GM21528 (cell line): ENCODE measurements around the gene RNF41.

ENCODE experiments used
- ATAC-seq: cut with Tn5 transposase; IDR thresholded peaks from one replicate; pipeline ENCODE4 v1.9.1; 2021; ENCODE audit warnings: mild to moderate bottlenecking, moderate library complexity; ENCODE audit not compliant: unreplicated experiment, low FRiP score

RNF41 gene

GRCh38 chr12:56247923-56248322, 26.2 kb upstream of the RNF41 start:
- ATAC-seq, result no peak

GRCh38 chr12:56244494-56244893, 22.8 kb upstream of the RNF41 start:
- ATAC-seq, result no peak

DNA sequence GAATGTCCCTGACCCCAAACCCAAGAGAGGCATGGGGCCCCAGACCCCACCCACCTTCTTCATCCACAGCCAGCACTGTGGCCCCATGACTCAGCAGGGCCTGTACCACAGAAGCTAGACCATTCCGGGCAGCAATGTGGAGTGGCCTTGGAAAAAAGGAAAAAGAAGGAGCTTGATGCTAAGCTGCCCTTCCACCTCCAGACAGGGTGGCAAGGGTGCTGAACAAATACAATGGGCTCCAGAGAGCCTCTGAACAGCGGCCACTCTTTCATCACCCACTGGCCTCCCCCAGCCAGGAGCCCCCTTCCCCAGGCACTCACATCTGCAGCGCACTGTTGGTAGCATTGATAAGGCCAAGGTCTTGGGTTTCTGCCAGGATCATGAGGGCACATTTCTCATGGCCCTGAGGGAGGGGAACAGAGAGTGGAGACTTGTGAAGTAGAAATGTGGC, 22.0 kb upstream of the RNF41 start:
- no peak for ATAC-seq

DNA sequence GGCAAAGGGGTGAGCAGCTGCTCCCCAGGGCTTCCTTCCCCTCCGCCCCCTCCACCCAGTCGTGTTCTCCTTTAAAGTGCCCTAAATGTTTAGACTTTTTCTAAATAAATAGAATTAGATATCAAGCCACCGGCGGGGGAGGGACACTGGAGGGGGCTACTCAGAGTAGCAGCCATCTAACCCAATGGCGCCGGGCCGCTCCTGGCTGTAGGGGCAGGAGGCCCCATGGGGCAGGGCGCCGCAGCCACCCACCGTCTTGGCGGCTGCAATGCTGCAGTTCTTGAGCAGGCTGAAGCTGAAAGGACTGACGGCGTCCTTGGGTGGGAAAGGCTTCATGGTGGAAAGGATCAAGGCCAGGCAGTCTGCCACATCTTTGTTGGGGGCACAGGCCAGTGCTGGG, 21.3 kb upstream of the RNF41 start:
- ATAC-seq, result no peak

DNA sequence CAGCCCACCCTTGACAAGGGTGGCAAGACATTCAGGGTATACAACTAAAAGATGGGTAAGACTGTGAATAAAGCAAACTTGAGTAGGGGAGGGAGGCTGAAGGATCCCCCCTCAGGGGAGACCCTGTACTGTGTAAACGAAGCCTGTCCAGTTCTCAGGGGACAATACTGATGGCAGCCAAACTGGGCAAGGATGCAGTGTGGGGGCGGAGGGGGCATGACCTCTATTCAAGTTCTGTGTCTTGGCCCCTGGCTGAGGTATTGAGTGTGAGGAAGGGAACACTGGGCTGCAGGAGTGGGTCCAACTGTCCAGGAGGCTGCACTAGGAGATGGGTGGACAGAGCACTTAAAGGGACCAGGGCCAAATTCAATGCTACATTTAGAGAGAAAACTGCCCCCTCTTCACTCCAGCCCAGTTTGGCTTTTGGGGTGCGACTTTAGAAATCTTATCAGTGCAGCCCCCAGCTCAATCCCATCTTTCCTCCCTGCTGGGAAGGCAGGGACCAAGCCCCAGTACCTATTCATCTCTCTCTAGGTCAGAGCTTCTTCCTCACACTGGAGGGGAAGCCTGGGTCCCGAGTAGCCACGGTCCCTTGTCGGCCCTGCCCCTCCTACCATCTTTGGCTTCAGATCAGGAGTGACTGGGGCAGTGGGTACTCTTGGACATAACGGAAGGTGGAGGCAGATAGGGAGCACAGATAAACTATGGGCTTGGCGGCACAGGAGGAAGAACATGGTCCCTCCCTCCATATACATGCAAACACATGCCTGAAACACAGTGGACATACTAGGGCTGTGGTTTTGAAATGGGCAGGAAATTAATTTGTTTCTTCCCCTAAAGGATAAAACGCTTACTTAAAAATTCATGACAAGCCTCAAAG, 19.9 kb upstream of the RNF41 start:
- no peak for ATAC-seq

DNA sequence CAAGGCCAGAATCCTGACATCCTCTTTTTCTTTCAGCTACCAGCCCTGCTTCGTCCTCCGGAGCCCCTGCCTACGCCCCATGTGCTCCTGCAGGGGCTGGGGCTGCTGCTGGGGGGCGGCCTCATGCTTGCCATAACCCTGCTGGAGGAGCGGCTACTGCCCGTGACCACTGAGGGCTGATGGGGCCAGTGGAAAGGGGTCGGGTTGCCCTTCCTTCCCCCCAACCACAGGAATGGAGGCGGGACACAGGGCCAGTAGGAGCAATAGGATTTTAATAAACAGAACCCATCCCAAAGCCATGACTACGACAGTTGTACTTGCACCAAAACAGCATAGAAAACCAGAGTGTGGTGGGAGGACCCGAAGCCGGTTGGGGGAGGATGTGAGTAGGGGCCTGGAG, 15.8 kb upstream of the RNF41 start:
- no peak for ATAC-seq

- no peak for ATAC-seq
Observed at GRCh38 chr12:56236985-56237384, 15.3 kb upstream of the RNF41 start.

DNA sequence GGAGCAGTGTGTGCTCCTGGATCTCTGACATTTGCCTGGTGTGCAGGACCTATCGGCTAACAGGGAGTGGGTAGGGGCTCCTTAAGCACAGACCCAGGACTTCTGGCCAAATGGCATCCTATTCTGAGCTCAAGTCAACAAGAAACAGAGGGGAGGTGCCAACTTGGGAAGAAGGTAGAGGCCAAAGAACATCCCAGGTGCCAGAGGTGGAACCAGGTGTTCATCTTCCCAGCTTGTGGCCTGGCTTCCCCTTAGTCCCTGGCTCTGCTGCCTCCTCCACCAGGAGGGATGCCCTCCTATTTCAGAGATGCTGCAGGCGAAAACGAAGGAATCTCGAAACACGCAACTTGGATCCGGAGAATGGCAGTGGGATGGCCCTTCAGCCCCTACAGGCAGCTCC, 14.4 kb upstream of the RNF41 start:
- no peak for ATAC-seq

- no peak for ATAC-seq
Observed at GRCh38 chr12:56234746-56235436, 13.2 kb upstream of the RNF41 start.

GRCh38 chr12:56231184-56231582, 9.5 kb upstream of the RNF41 start:
- no peak for ATAC-seq

DNA sequence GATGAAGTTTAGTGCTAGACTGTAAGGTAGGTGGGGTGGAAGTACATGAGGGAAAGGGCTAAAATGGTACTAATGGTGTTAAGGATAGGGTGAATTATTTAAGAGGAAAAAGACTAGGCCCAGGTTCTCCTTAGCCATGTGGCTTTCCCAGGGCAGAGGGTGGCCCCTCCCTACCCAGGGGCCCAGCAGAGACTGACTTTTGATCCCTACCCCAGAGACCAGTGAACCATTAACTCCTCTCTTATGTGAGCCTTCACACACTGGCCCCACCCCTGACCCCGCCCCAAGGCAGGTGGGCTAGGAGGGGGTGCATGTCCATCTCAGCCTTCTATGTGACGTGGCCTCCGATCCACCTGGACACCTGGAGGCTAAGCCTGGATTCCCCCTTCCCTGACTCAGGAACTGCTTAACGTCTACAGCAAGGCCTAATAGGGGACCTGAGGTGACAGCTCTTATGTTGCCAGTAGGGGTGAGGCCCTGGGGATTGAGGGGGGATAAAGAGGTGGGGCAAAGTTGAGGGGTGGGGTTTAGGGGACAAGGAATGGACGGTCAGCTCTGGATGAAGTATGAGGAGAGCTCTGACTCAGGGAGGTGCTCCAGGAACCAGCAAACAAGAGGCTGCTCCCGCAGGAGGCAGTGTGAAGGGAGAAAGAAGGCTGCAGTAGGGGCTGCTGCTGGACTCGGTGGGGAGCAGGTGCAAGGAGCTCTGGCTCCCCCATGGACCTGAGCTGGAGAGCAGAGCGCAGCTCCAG, 8.9 kb upstream of the RNF41 start:
- no peak for ATAC-seq

DNA sequence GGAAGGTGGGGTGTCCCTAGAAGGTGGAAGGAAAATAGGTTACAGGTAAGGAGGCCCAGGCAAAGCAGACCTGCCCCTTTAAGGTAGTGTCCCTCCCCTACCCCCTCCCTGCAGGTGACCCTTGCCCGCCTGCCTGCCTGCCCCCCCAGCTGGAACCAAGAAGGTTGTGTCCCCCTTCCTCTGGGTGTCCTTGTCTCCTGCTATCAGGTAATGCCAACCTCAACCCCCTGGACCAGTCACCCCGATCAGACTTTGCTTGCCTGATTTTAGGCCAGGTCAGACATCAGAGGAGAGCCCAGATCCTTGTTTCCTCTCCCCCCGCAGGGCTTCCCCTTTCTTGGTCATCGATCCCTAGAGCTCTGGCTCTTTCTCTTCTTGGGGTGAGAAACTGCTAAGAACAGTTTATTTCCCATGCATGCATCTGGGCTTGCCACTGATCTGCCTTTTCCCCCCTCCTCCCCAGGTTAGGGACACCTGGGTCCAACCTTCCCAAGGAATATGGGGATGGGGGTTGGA, 8.3 kb upstream of the RNF41 start, which contains the start of gene SLC39A5:
Gene SLC39A5, plus strand, starts transcription at position 136 of the 516 bp plus-strand sequence. CDS start 1,224 bp downstream, outside the sequence.
- no peak for ATAC-seq

GRCh38 chr12:56229082-56229481, 7.4 kb upstream of the RNF41 start:
- ATAC-seq, result no peak

- no peak for ATAC-seq
Observed at GRCh38 chr12:56224954-56225353, 3.2 kb upstream of the RNF41 start.

GRCh38 chr12:56224102-56224701, 2.5 kb upstream of the RNF41 start, which contains the start of gene NABP2:
NABP2 (plus strand) TSS chr12:56224342; CDS start chr12:56224857, 515 bp downstream.
- ATAC-seq, result peak; percentile 67

DNA sequence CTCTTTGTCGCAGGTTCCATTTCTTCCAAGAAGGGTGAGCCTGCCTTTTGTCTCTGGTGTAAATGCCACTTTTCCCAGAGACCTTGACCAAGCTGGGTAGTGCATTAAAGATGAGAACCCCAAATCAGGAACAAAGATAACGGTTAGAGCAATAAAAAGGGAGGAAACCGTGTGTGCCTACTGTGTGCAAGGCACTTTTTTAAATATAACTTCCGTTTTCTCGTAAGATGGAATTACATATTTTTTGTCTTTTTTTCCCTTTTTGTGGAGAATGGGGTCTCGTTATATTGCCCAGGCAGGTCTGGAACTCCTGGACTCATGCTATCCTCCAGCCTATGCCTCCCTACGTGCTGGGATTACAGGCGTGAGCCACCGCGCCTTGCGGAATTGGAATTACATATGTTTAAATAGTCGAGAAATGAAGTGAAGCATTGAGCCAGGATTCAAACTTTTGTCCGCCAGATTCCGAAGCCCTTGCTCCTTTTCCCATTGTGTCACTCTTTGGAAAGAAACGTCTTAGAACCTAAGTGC, 1.9 kb upstream of the RNF41 start:
- ATAC-seq, result no peak

DNA sequence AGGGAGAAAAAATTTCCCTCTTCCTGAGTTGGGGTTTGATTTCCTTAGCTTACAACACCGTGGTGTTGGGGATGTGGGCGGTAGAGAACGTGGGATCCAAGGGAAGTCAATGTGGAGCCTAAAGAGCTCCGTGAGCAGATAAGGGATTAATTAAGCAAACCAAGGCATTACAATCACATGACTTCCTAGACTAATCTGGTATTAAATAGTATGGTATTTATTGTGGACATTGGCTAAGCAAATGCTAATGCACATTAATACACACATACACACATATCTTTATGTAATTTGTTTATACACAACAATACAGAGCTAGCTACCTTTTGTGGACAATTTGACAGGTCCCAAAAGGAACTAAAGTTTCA, 791 bp upstream of the RNF41 start:
- no peak for ATAC-seq

GRCh38 chr12:56221232-56221756, 428 bp downstream of the RNF41 start:
- peak; percentile 31 for ATAC-seq

DNA sequence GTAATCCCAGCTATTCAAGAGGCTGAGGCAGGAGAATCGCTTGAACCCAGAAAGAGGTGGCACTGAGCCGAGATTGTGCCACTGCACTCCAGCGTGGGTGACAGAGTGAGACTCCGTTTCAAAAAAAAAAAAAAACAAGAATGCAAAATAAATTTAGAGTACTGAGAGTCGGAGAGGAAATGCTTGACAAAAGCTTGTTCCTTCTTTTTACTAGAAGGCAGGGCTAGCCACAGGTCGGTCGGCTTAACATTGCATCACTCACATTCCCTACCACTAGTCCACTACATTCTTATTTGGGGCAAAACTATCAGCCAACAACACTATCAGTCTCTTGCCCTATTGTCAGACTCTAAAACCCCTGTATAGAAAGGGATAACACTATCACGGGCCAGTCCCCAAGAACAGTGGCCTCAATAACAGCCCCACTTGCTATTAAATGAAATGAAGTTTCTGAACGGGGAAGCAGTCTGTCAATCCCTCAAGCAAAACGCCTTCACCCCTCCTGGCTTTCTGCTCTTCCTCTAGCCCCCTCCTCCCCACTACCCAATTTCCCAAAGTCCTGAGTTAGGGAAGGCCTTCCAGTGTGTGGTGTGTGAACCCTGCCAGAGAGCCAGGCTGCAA, 1.0 kb downstream of the RNF41 start:
- no peak for ATAC-seq
